Spleen (tissue), 7 donors: ENCODE data around the gene MAP2.
A peak's percentile ranks its signal among the peaks of the same experiment; 100 is the strongest.

ENCODE experiments used
- POLR2A ChIP-seq, 3 donors: fragments of 450-650 bp; IDR thresholded peaks; one replicate each; pipeline ENCODE4 v1.5.1; 2017; ENCODE audit warnings: antibody characterized with exemption in 3 of 3, mild to moderate bottlenecking in 1 of 3
- POLR2AphosphoS5 ChIP-seq, 3 donors: sonication (generic); formaldehyde crosslinking; IDR thresholded peaks; one replicate each; pipeline ENCODE4 v1.5.1; 2017; ENCODE audit warnings: antibody characterized with exemption in 3 of 3
- TF ChIP-seq, protein P1 (sequence below), 11 experiments: fragments of 200-600 bp in 7 of 11; fragments of 450-650 bp in 4 of 11; sonication (generic) in 4 of 11; IDR thresholded peaks in 8 of 11; conservative IDR thresholded peaks in 3 of 11; 1 replicate in 7 of 11; 2 replicates in 4 of 11; pipeline versions ENCODE4 v1.4.0 to v1.8.0; 2016 to 2021; ENCODE audit warnings: antibody characterized with exemption in 11 of 11, inconsistent platforms in 4 of 11, mild to moderate bottlenecking in 1 of 11
- donor health status: DM: no; HTN: no; CAD: no; lungs with moderate emphysema.
- donor health status: DM: no; HTN: no; CAD: no.
- donor health status: DM: no; HTN: no; CAD: no.

DNA sequence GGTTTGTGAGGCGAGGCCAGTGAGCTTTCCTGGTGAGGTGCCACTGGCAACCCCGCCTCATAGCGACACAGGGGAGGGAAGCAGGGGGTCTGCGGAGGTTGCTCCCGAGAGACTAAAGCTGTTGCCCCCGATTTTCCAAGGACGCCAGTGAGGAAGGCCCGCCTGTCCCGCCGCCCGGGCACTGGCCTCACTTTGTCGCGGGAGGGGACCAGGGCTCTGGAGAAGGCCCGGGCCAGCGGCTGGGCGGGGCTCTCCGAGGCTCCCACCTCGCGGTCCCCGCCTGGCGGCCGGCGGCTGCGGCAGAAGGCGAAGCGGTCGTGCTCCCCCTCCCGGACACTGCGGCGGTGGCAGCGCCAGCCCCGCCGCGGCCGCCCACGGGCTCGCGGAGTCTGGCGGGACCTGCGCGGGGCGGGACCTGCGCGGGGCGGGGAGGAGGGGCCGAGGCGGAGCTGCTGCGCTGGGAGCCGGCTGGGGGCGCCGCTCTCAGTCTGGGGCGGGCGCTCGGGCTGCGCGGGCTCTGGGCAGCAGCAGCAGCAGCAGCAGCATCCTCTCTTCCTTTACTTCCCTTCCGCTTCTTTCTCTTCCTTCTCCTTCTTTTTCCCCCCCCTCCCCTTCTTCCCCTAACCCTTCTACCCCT is at the start of gene MAP2:
- TF ChIP-seq POLR2A (IDR thresholded peaks at IDR 0.05) (no peak), POLR2AphosphoS5 (IDR thresholded peaks at IDR 0.05) (peak; percentile 35 to 67 (median 66))
- TF ChIP-seq, protein P1, sequence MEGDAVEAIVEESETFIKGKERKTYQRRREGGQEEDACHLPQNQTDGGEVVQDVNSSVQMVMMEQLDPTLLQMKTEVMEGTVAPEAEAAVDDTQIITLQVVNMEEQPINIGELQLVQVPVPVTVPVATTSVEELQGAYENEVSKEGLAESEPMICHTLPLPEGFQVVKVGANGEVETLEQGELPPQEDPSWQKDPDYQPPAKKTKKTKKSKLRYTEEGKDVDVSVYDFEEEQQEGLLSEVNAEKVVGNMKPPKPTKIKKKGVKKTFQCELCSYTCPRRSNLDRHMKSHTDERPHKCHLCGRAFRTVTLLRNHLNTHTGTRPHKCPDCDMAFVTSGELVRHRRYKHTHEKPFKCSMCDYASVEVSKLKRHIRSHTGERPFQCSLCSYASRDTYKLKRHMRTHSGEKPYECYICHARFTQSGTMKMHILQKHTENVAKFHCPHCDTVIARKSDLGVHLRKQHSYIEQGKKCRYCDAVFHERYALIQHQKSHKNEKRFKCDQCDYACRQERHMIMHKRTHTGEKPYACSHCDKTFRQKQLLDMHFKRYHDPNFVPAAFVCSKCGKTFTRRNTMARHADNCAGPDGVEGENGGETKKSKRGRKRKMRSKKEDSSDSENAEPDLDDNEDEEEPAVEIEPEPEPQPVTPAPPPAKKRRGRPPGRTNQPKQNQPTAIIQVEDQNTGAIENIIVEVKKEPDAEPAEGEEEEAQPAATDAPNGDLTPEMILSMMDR (IDR thresholded peaks at IDR 0.05 in 8 of 11, conservative IDR thresholded peaks at IDR 0.05 in 3 of 11), result peak in 10 of 11 experiments; percentile 26 to 92 (median 84)
